ENCODE measurements around the gene LRWD1. TPM values are rescaled to one million over a fixed set of nuclear protein-coding genes. Genes with fewer than 3 reads are reported as not detected.

LRWD1 gene
- total RNA-seq, 2 experiments from 2014 or later: 39.1 to 68.2 TPM

- DNase-seq (ENCODE audit: low spot score): peak; percentile 63
- H3K4me2 ChIP-seq (ENCODE audit: low read length): peak overlapping the region; percentile 44
- peak overlapping the region; percentile 64 for H3K27ac ChIP-seq (ENCODE audit: low read depth, low read length, poor library complexity, severe bottlenecking)
- peaks cover 13% of the 10 kb centered on the region; the same call in 1 of the 2 replicates for H3K79me2 ChIP-seq (ENCODE audit: insufficient read depth, low read depth, low read length)
- H2AFZ ChIP-seq (ENCODE audit: low read length): no peak overlapping the region
- POLR2A ChIA-PET: interaction anchor here (0.6 to 1.6 kb wide), 4 partner anchors 15 to 41 kb away, joined by 3 to 6 read pairs (median 6); no protein-coding TSS in a partner anchor
- H3K9me3 ChIP-seq (ENCODE audit: low read length): no peaks in the 10 kb centered on the region
- intact Hi-C loops (cut with micrococcal nuclease; ENCODE audit: unreplicated experiment): loop anchor here (2.0 kb wide), 1 partner anchor 173 kb away; no protein-coding TSS in a partner anchor
- no TSS peak for BruUV-seq (replicated peaks)
- no peaks in the 10 kb centered on the region for H3K9me2 ChIP-seq (ENCODE audit: insufficient read depth, low read length)
- H4K20me1 ChIP-seq (ENCODE audit: insufficient read depth, low read length): no peaks in the 10 kb centered on the region
- peaks cover 34% of the 10 kb centered on the region for H3K4me1 ChIP-seq (ENCODE audit: insufficient read depth, low read length, poor library complexity, severe bottlenecking)
- CTCF ChIA-PET (ENCODE audit: unreplicated experiment): interaction anchor here (0.8 to 1.5 kb wide), 2 partner anchors 47 kb away, joined by 4 to 11 read pairs; no protein-coding TSS in a partner anchor
- no peak for TF ChIP-seq CTCF (conservative IDR thresholded peaks at IDR 0.05; ENCODE audit: low read length)
- TF ChIP-seq EZH2phosphoT487 (IDR thresholded peaks at IDR 0.05; ENCODE audit: borderline replicate concordance, low read depth, low read length): no peak
- H3K4me3 ChIP-seq (ENCODE audit: low read depth, low read length, poor library complexity, severe bottlenecking): no peak overlapping the region
- peaks cover 54% of the 10 kb centered on the region for H3K36me3 ChIP-seq (ENCODE audit: insufficient read depth, low read length)
These were observed 13.3 kb upstream of the LRWD1 start for GRCh38 chr7:102451371-102452054.

GRCh38 chr7:102452451-102452850, 12.3 kb upstream of the LRWD1 start:
- TF ChIP-seq CTCF (conservative IDR thresholded peaks at IDR 0.05; ENCODE audit: low read length): no peak
- TF ChIP-seq EZH2phosphoT487 (IDR thresholded peaks at IDR 0.05; ENCODE audit: borderline replicate concordance, low read depth, low read length): no peak
- POLR2A ChIA-PET: interaction anchor here (1.2 to 1.6 kb wide), 3 partner anchors 17 to 42 kb away, joined by 3 to 6 read pairs (median 5); no protein-coding TSS in a partner anchor
- CTCF ChIA-PET (ENCODE audit: unreplicated experiment): interaction anchor here (0.8 kb wide), 1 partner anchor 48 kb away, joined by 4 read pairs; no protein-coding TSS in a partner anchor
- no peaks in the 10 kb centered on the region for H3K9me3 ChIP-seq (ENCODE audit: low read length)
- no TSS peak for BruUV-seq (replicated peaks)
- H3K4me1 ChIP-seq (ENCODE audit: insufficient read depth, low read length, poor library complexity, severe bottlenecking): peaks cover 25% of the 10 kb centered on the region
- no peaks in the 10 kb centered on the region for H3K9me2 ChIP-seq (ENCODE audit: insufficient read depth, low read length)
- H3K4me3 ChIP-seq (ENCODE audit: low read depth, low read length, poor library complexity, severe bottlenecking): no peak overlapping the region
- H3K27ac ChIP-seq (ENCODE audit: low read depth, low read length, poor library complexity, severe bottlenecking): no peak overlapping the region
- no peak for DNase-seq (ENCODE audit: low spot score)
- H3K79me2 ChIP-seq (ENCODE audit: insufficient read depth, low read depth, low read length): peaks cover 3% of the 10 kb centered on the region; the same call in 1 of the 2 replicates
- no peaks in the 10 kb centered on the region for H4K20me1 ChIP-seq (ENCODE audit: insufficient read depth, low read length)
- H3K36me3 ChIP-seq (ENCODE audit: insufficient read depth, low read length): peaks cover 54% of the 10 kb centered on the region
- intact Hi-C loops (cut with micrococcal nuclease; ENCODE audit: unreplicated experiment): no loop called here
- H2AFZ ChIP-seq (ENCODE audit: low read length): no peak overlapping the region
- H3K4me2 ChIP-seq (ENCODE audit: low read length): no peak overlapping the region

GRCh38 chr7:102453319-102453718, 11.5 kb upstream of the LRWD1 start:
- DNase-seq (ENCODE audit: low spot score): no peak
- intact Hi-C loops (cut with micrococcal nuclease; ENCODE audit: unreplicated experiment): no loop called here
- Histone ChIP-seq H3K27ac (ENCODE audit: low read depth, low read length, poor library complexity, severe bottlenecking) (no peak overlapping the region), H3K9me3 (ENCODE audit: low read length) (no peaks in the 10 kb centered on the region), H3K79me2 (ENCODE audit: insufficient read depth, low read depth, low read length) (no peaks in the 10 kb centered on the region), H2AFZ (ENCODE audit: low read length) (no peak overlapping the region), H3K9me2 (ENCODE audit: insufficient read depth, low read length) (no peaks in the 10 kb centered on the region), H4K20me1 (ENCODE audit: insufficient read depth, low read length) (no peaks in the 10 kb centered on the region), H3K4me2 (ENCODE audit: low read length) (no peak overlapping the region), H3K4me1 (ENCODE audit: insufficient read depth, low read length, poor library complexity, severe bottlenecking) (peaks cover 22% of the 10 kb centered on the region), H3K36me3 (ENCODE audit: insufficient read depth, low read length) (peaks cover 54% of the 10 kb centered on the region), H3K4me3 (ENCODE audit: low read depth, low read length, poor library complexity, severe bottlenecking) (no peak overlapping the region)
- TF ChIP-seq CTCF (conservative IDR thresholded peaks at IDR 0.05; ENCODE audit: low read length) (no peak), EZH2phosphoT487 (IDR thresholded peaks at IDR 0.05; ENCODE audit: borderline replicate concordance, low read depth, low read length) (no peak)
- ChIA-PET CTCF (ENCODE audit: unreplicated experiment) (no interaction called here), POLR2A (interaction anchor here (1.6 kb wide), 1 partner anchor 18 kb away, joined by 3 read pairs; no protein-coding TSS in a partner anchor)
- no TSS peak for BruUV-seq (replicated peaks)
